ENCODE data around the gene LILRB3.

DNA sequence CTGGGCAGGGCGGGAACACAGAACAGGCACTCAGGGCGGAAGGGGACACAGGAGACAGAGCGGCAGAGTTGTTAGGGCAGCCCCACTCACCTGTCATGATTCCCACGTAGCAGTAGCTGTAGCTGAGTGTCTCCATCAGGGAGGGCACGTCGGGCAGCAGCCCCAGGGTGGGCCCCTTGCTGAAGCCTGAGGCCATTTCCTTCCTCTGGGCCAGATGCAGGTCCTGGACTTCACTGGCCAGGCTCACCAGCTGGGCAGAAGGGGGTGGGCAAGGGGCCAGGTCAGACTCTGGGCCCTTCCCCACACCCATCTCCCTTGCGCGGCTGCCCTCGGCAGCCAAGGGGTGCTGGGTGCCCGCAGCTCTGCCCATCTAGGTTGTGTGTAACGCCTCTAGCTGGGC lies 39.4 kb downstream of the LILRB3 start:
- TF ChIP-seq, protein P1, sequence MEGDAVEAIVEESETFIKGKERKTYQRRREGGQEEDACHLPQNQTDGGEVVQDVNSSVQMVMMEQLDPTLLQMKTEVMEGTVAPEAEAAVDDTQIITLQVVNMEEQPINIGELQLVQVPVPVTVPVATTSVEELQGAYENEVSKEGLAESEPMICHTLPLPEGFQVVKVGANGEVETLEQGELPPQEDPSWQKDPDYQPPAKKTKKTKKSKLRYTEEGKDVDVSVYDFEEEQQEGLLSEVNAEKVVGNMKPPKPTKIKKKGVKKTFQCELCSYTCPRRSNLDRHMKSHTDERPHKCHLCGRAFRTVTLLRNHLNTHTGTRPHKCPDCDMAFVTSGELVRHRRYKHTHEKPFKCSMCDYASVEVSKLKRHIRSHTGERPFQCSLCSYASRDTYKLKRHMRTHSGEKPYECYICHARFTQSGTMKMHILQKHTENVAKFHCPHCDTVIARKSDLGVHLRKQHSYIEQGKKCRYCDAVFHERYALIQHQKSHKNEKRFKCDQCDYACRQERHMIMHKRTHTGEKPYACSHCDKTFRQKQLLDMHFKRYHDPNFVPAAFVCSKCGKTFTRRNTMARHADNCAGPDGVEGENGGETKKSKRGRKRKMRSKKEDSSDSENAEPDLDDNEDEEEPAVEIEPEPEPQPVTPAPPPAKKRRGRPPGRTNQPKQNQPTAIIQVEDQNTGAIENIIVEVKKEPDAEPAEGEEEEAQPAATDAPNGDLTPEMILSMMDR (IDR thresholded peaks at IDR 0.05) = no peak
- TF ChIP-seq POLR2AphosphoS5 (IDR thresholded peaks at IDR 0.05) = no peak
